ENCODE results near the gene RNU7-1. TPM values are rescaled to one million over a fixed set of nuclear protein-coding genes. Genes with fewer than 3 reads are reported as not detected.

RNU7-1 gene
- total and polyA plus RNA-seq, 2 of the 4 experiments (the other 2 are of a cell fraction), result not detected

DNA sequence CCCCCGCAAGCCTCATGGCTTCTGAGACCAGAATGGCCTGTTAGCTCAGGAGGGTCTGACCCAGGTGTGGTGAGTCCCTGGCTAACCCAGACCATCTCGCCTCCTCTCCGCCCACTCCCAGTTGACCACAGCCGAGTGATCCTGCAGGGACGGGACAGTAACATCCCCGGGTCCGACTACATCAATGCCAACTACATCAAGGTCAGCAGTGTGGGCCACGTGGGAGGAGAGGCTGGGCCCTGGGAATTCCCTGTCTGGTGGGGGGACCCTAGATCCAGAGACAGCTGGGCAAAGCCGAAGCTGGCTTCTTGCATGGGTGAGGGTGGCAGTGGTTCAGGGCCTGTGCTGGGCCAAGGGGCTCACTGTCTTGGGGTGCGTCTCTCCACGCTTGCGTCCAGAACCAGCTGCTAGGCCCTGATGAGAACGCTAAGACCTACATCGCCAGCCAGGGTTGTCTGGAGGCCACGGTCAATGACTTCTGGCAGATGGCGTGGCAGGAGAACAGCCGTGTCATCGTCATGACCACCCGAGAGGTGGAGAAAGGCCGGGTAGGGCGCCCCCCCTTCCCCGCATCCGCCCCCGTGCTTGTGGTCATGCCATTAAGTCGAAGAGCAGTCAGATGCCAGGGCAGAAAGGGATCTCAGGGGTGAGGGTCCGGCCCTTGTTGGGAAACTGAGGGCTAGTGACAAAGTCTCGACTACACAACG lies 12.6 kb downstream of the RNU7-1 start:
- H3K18ac ChIP-seq (ENCODE audit: low read depth, low read length), result no peak overlapping the region
- ChIA-PET CTCF (no interaction called here), POLR2A (ENCODE audit: unreplicated experiment) (no interaction called here)
- no peaks in the 10 kb centered on the region for H4K20me1 ChIP-seq (ENCODE audit: insufficient read depth, low read length)
- H4K5ac ChIP-seq (ENCODE audit: low read depth, low read length), result no peak overlapping the region
- H3K79me1 ChIP-seq (ENCODE audit: low read depth in 1 of 2, low read length in 2 of 2), result no peaks in the 10 kb centered on the region
- peak overlapping the region; percentile 41 for H2AFZ ChIP-seq (replicated peaks; ENCODE audit: low read length, poor library complexity)
- intact Hi-C loops (cut with micrococcal nuclease), result no loop called here
- no peak overlapping the region for H2AK9ac ChIP-seq (replicated peaks; ENCODE audit: low read depth, low read length, poor library complexity)
- no peak for DNase-seq
- no peaks in the 10 kb centered on the region for H3K27me3 ChIP-seq (ENCODE audit: control insufficient read depth, insufficient read depth, low read length)
- H3K14ac ChIP-seq (replicated peaks; ENCODE audit: low read depth, low read length), result no peak overlapping the region
- TF ChIP-seq MXI1 (IDR thresholded peaks at IDR 0.05; ENCODE audit: borderline replicate concordance, low read depth, low read length) (no peak), MAFK (IDR thresholded peaks at IDR 0.05; ENCODE audit: low read depth, low read length) (no peak), SMC3 (IDR thresholded peaks at IDR 0.05; ENCODE audit: low read depth, low read length) (no peak), RCOR1 (IDR thresholded peaks at IDR 0.05; ENCODE audit: insufficient replicate concordance, low read length) (no peak), CEBPB (IDR thresholded peaks at IDR 0.05; ENCODE audit: low read depth, low read length) (no peak), FOS (IDR thresholded peaks at IDR 0.05; ENCODE audit: low read depth, low read length) (no peak), ELK1 (IDR thresholded peaks at IDR 0.05; ENCODE audit: borderline replicate concordance, low read depth, low read length) (no peak), CHD1 (IDR thresholded peaks at IDR 0.05; ENCODE audit: low read depth, low read length) (no peak), MAZ (IDR thresholded peaks at IDR 0.05; ENCODE audit: borderline replicate concordance, low read depth, low read length) (no peak), BHLHE40 (IDR thresholded peaks at IDR 0.05; ENCODE audit: low read depth, low read length) (no peak), RFX5 (IDR thresholded peaks at IDR 0.05; ENCODE audit: low read depth, low read length) (no peak), USF2 (IDR thresholded peaks at IDR 0.05; ENCODE audit: low read depth, low read length) (no peak), RAD21 (IDR thresholded peaks at IDR 0.05; ENCODE audit: low read length) (no peak), NFE2L2 (IDR thresholded peaks at IDR 0.05; ENCODE audit: low read depth, low read length) (no peak), POLR2A (IDR thresholded peaks at IDR 0.05; ENCODE audit: low read depth, low read length) (no peak)
- TF ChIP-seq, protein P1, sequence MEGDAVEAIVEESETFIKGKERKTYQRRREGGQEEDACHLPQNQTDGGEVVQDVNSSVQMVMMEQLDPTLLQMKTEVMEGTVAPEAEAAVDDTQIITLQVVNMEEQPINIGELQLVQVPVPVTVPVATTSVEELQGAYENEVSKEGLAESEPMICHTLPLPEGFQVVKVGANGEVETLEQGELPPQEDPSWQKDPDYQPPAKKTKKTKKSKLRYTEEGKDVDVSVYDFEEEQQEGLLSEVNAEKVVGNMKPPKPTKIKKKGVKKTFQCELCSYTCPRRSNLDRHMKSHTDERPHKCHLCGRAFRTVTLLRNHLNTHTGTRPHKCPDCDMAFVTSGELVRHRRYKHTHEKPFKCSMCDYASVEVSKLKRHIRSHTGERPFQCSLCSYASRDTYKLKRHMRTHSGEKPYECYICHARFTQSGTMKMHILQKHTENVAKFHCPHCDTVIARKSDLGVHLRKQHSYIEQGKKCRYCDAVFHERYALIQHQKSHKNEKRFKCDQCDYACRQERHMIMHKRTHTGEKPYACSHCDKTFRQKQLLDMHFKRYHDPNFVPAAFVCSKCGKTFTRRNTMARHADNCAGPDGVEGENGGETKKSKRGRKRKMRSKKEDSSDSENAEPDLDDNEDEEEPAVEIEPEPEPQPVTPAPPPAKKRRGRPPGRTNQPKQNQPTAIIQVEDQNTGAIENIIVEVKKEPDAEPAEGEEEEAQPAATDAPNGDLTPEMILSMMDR (conservative IDR thresholded peaks at IDR 0.05; ENCODE audit: low read depth, low read length), result no peak
- H3K4me1 ChIP-seq (ENCODE audit: control insufficient read depth, insufficient read depth, low read length), result 0 out of 2 replicates have a peak, but pooled peaks cover 2% of the 10 kb centered on the region
- no peaks in the 10 kb centered on the region for H3K36me3 ChIP-seq (ENCODE audit: control insufficient read depth, insufficient read depth, low read length)
- H2AK5ac ChIP-seq (ENCODE audit: low read depth, low read length), result no peak overlapping the region
- in situ Hi-C loops (cut with MboI; ENCODE audit: low sequenced_read_pairs), result no loop called here
- no peaks in the 10 kb centered on the region for H3K9me1 ChIP-seq (ENCODE audit: insufficient read depth, low read length)
- no peak overlapping the region for H2BK15ac ChIP-seq (ENCODE audit: low read depth, low read length)
- no peak for ATAC-seq (ENCODE audit: low read depth)
- H3K4me2 ChIP-seq (ENCODE audit: low read depth, low read length), result no peak overlapping the region
- H3K9me3 ChIP-seq (ENCODE audit: control insufficient read depth, insufficient read depth, low read length), result no peaks in the 10 kb centered on the region
- whole genome bisulfite sequencing, 2 experiments (ENCODE audit: extremely low coverage in 2 of 2, insufficient read length in 1 of 2), result 86% methylated on average over 19 of the region's 28 CpGs; no CpG with 5 or more reads in 1 of the 2 experiments
- H2BK120ac ChIP-seq (ENCODE audit: low read depth, low read length), result no peak overlapping the region
- dilution Hi-C loops (cut with HindIII; ENCODE audit: low sequenced_read_pairs, unreplicated experiment), result no loop called here
- H3K27ac ChIP-seq (ENCODE audit: insufficient read depth, low read length), result no peak overlapping the region
- H2BK20ac ChIP-seq (ENCODE audit: low read depth, low read length), result no peak overlapping the region
- no peak overlapping the region for H4K91ac ChIP-seq (ENCODE audit: insufficient read depth, low read depth, low read length)
- H3K9ac ChIP-seq (ENCODE audit: low read depth, low read length), result no peak overlapping the region
- no peak overlapping the region for H2BK5ac ChIP-seq (ENCODE audit: low read depth, low read length, poor library complexity, severe bottlenecking)
- no peak overlapping the region for H4K8ac ChIP-seq (ENCODE audit: low read depth in 2 of 2, low read length in 2 of 2)
- H3K23ac ChIP-seq (ENCODE audit: low read depth, low read length), result no peak overlapping the region
- no peak overlapping the region for H3K4ac ChIP-seq (ENCODE audit: low read depth, low read length)
- H3K4me3 ChIP-seq (ENCODE audit: insufficient read depth, low read depth, low read length), result no peak overlapping the region
- BruUV-seq (replicated peaks), result no TSS peak
- no peak overlapping the region for H3K56ac ChIP-seq (ENCODE audit: extremely low read depth, insufficient read depth, low read length)

Data from IMR-90 (cell line).